HT1080 (cell line): Measurements from ENCODE around the gene SGSM1. TPM values are rescaled to one million over a fixed set of nuclear protein-coding genes. Genes with fewer than 3 reads are reported as not detected.

Experiments
- DNase-seq: peaks from one replicate; pipeline ENCODE4 v3.0.0-alpha.2; 2015; ENCODE audit warnings: low read depth
- small RNA-seq: library from RNA; depleted of rRNA; stranded (forward); fragments of <200 nt; gene quantifications from one replicate; pipeline ENCODE3, GENCODE V24; 2014
- total RNA-seq: library from RNA; depleted of rRNA; stranded (reverse); fragments of >200 nt; shearing (Covaris generic); gene quantifications from 2 replicates; pipeline ENCODE4 v1.2.3, GENCODE V29; 2014; rRNA removed

Gene SGSM1
- total RNA-seq, 1 experiment from 2014 or later = not detected

DNA sequence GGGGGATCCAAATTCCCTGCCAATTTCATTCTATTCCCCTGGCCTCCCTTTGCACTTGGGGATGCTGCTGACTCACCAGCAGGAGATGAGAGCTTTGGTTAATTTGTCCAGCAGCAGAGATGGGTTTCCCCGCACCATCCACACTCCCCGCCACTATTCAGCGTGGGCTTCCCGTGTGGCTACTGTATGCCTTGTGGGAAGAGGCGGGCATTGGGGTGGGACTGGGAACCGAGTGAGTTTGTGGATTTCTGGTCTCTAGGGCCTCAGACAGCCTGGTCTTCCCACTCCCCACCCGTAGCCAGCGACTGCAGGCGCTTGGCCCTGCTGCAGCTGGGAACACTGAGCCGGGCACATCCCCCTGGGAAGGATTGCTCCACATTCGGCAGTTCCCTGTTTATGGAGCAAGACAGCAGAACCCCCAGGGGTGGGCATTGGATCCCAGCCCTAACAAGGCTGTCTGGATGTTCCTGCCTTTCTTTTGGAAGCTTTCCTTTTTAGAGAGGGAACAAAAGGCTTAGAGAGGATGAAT, 169.9 kb downstream of the SGSM1 start:
- DNase-seq = peak; percentile 26

- DNase-seq = no peak
Observed at GRCh38 chr22:24976442-24977218, 170.6 kb downstream of the SGSM1 start.

Small RNA genes within 50 kb of the gene (small RNA-seq; reads per million reads assigned to genes)
- not detected for gene RF00275

Other genes starting within 250 kb of the SGSM1 start
- 0.70 and 1.1 TPM in 2 replicates for gene LRRC75B, start 213.1 kb upstream of the SGSM1 start, total RNA-seq
- 3.7 and 8.5 TPM in 2 replicates for gene GGT1, start 203.0 kb upstream of the SGSM1 start, total RNA-seq
- not detected in 2 replicates for gene PIWIL3, start 31.5 kb upstream of the SGSM1 start, total RNA-seq
- gene LHFPL7, start 140.5 kb downstream of the SGSM1 start, total RNA-seq = not detected in 2 replicates
- 9.8 and 12.8 TPM in 2 replicates for gene KIAA1671, start 146.5 kb downstream of the SGSM1 start, total RNA-seq